Neuronal stem cell (in vitro differentiated cells): Measurements from ENCODE around the gene PCSK1N.

ENCODE experiments used
- DNase-seq: peaks from one replicate; pipeline ENCODE4 v3.0.0-alpha.2; 2013; ENCODE audit warnings: low spot score
- H2AFZ ChIP-seq: one replicate; pipeline ENCODE4 v1.6.1; 2013; ENCODE audit warnings: mild to moderate bottlenecking, low read length, inconsistent platforms
- H2AK5ac ChIP-seq: 2 replicates; pipeline ENCODE4 v1.6.1; 2013; ENCODE audit warnings: low read depth, mild to moderate bottlenecking, inconsistent platforms, low read length, moderate library complexity, mixed read lengths
- H2BK120ac ChIP-seq: 2 replicates; pipeline ENCODE4 v1.6.1; 2013; ENCODE audit warnings: low read depth, mild to moderate bottlenecking, inconsistent platforms, low read length, moderate library complexity, mixed read lengths
- H2BK12ac ChIP-seq: one replicate; pipeline ENCODE4 v1.6.1; 2013; ENCODE audit warnings: low read length, inconsistent platforms
- H2BK15ac ChIP-seq: 2 replicates; pipeline ENCODE4 v1.6.1; 2013; ENCODE audit warnings: mild to moderate bottlenecking, low read length, inconsistent platforms, mixed read lengths
- H2BK5ac ChIP-seq: one replicate; pipeline ENCODE4 v1.6.1; 2013; ENCODE audit warnings: inconsistent platforms, mild to moderate bottlenecking, low read length, moderate library complexity
- H3K14ac ChIP-seq: one replicate; pipeline ENCODE4 v1.6.1; 2013; ENCODE audit warnings: low read length, inconsistent platforms
- H3K18ac ChIP-seq: 2 replicates; pipeline ENCODE4 v1.6.1; 2013; ENCODE audit warnings: low read length, inconsistent platforms
- H3K23ac ChIP-seq: 2 replicates; pipeline ENCODE4 v1.6.1; 2013; ENCODE audit warnings: low read depth, mild to moderate bottlenecking, mixed read lengths, low read length, inconsistent platforms; ENCODE audit not compliant: poor library complexity
- H3K27ac ChIP-seq: replicated peaks from 3 replicates; pipeline ENCODE4 v1.5.1; 2013; ENCODE audit warnings: low read length, inconsistent platforms
- H3K27me3 ChIP-seq, 3 experiments: 2 replicates each; pipeline ENCODE4 v1.6.1; 2013; ENCODE audit warnings: low read length in 3 of 3, mild to moderate bottlenecking in 2 of 3, inconsistent platforms in 1 of 3, low read depth in 1 of 3, mixed read lengths in 1 of 3, moderate library complexity in 1 of 3; ENCODE audit not compliant: control insufficient read depth in 3 of 3, insufficient read depth in 3 of 3
- H3K36me3 ChIP-seq, 2 donors: replicated peaks in 1 of 2; 2 replicates each; pipeline ENCODE4 v1.6.1; 2013; ENCODE audit warnings: low read length in 2 of 2; ENCODE audit not compliant: control insufficient read depth in 2 of 2, insufficient read depth in 2 of 2
- H3K4ac ChIP-seq: 2 replicates; pipeline ENCODE4 v1.6.1; 2013; ENCODE audit warnings: inconsistent platforms, mild to moderate bottlenecking, low read length, moderate library complexity
- H3K4me1 ChIP-seq, 2 donors: 1 replicate in 1 of 2; 2 replicates in 1 of 2; pipeline ENCODE4 v1.6.1; 2013; ENCODE audit warnings: low read length in 2 of 2, low read depth in 1 of 2; ENCODE audit not compliant: control insufficient read depth in 2 of 2, insufficient read depth in 1 of 2
- H3K4me2 ChIP-seq: one replicate; pipeline ENCODE4 v1.6.1; 2013; ENCODE audit warnings: mild to moderate bottlenecking, low read length, inconsistent platforms; ENCODE audit not compliant: insufficient read depth, poor library complexity, severe bottlenecking
- H3K4me3 ChIP-seq, 2 donors: 2 replicates each; pipeline ENCODE4 v1.5.1; 2013; ENCODE audit warnings: low read length in 2 of 2, mild to moderate bottlenecking in 2 of 2, inconsistent platforms in 1 of 2, moderate library complexity in 1 of 2
- H3K79me1 ChIP-seq: one replicate; pipeline ENCODE4 v1.6.1; 2013; ENCODE audit warnings: low read depth, mild to moderate bottlenecking, inconsistent platforms, low read length, moderate library complexity
- H3K9ac ChIP-seq: one replicate; pipeline ENCODE4 v1.6.1; 2013; ENCODE audit warnings: mild to moderate bottlenecking, low read depth, low read length, inconsistent platforms; ENCODE audit not compliant: poor library complexity
- H3K9me3 ChIP-seq, 2 donors: replicated peaks in 1 of 2; 2 replicates each; pipeline versions ENCODE3 to v1.6.1; 2013; ENCODE audit warnings: low read length in 2 of 2, mild to moderate bottlenecking in 2 of 2, inconsistent platforms in 1 of 2, low read depth in 1 of 2, mixed read lengths in 1 of 2, moderate library complexity in 1 of 2; ENCODE audit not compliant: control insufficient read depth in 2 of 2, insufficient read depth in 1 of 2
- H4K8ac ChIP-seq: one replicate; pipeline ENCODE4 v1.6.1; 2013; ENCODE audit warnings: low read depth, mild to moderate bottlenecking, inconsistent platforms, low read length, moderate library complexity
- H4K91ac ChIP-seq: one replicate; pipeline ENCODE4 v1.6.1; 2013; ENCODE audit warnings: low read length, low read depth, mild to moderate bottlenecking, inconsistent platforms; ENCODE audit not compliant: poor library complexity
- WGBS, 2 donors: extraction: QIAGEN DNeasy Blood & Tissue Kit; methylation state at CpG; one replicate each; pipeline ENCODE4 v1.1.7; 2013; ENCODE audit warnings: missing lambda C conversion rate in 2 of 2, mixed read lengths in 1 of 2; ENCODE audit not compliant: insufficient read length in 2 of 2, insufficient replicate concordance in 1 of 2; ENCODE audit errors: extremely low coverage in 2 of 2; 5-methylcytosine and 5-hydroxymethylcytosine counted together

PCSK1N gene

GRCh38 chrX:48786341-48786800 is 49.0 kb downstream of the PCSK1N start, which contains the start of gene GATA1:
GATA1 (plus strand) TSS chrX:48786590; CDS start chrX:48791110, 4,520 bp downstream.
- H2AK5ac ChIP-seq = no peak within 1 kb of the TSS
- H3K27me3 ChIP-seq = peaks cover 0 to 15% (median 0%) of the 10 kb centered on the region in 3 experiments
- no peak within 1 kb of the TSS for H3K27ac ChIP-seq
- peaks cover 0 to 4% of the 10 kb centered on the region in 2 donors for H3K4me1 ChIP-seq
- H2BK120ac ChIP-seq = no peak within 1 kb of the TSS
- no peak within 1 kb of the TSS for H3K23ac ChIP-seq
- no CpG with 5 or more reads among the region's 7 CpGs for WGBS, 2 donors
- no peak within 1 kb of the TSS for H3K4me2 ChIP-seq
- DNase-seq = no peak
- no peak within 1 kb of the TSS for H3K14ac ChIP-seq
- H3K9me3 ChIP-seq = no peaks in the 10 kb centered on the region
- no peak within 1 kb of the TSS for H2BK5ac ChIP-seq
- no peaks in the 10 kb centered on the region for H3K36me3 ChIP-seq
- H2AFZ ChIP-seq = no peak within 1 kb of the TSS
- no peak within 1 kb of the TSS for H3K4me3 ChIP-seq
- no peaks in the 10 kb centered on the region for H3K79me1 ChIP-seq
- no peak within 1 kb of the TSS for H2BK15ac ChIP-seq
- no peak within 1 kb of the TSS for H2BK12ac ChIP-seq
- no peak within 1 kb of the TSS for H4K91ac ChIP-seq
- H3K4ac ChIP-seq = no peak within 1 kb of the TSS
- no peak within 1 kb of the TSS for H3K18ac ChIP-seq
- H4K8ac ChIP-seq = no peak within 1 kb of the TSS
- no peak within 1 kb of the TSS for H3K9ac ChIP-seq

GRCh38 chrX:48785540-48786214 is 49.7 kb downstream of the PCSK1N start:
- Histone ChIP-seq H3K79me1 (no peaks in the 10 kb centered on the region), H4K8ac (no peak overlapping the region), H2BK5ac (no peak overlapping the region), H4K91ac (no peak overlapping the region), H3K27me3 (peaks cover 0 to 15% (median 0%) of the 10 kb centered on the region in 3 experiments), H3K9me3 (no peaks in the 10 kb centered on the region), H3K4ac (no peak overlapping the region), H3K9ac (no peak overlapping the region), H3K4me1 (no peaks in the 10 kb centered on the region), H2AK5ac (no peak overlapping the region), H3K23ac (no peak overlapping the region), H2BK120ac (no peak overlapping the region), H3K14ac (no peak overlapping the region), H3K27ac (no peak overlapping the region), H3K36me3 (no peaks in the 10 kb centered on the region), H2BK12ac (no peak overlapping the region), H3K4me3 (no peak overlapping the region), H2AFZ (no peak overlapping the region), H3K4me2 (no peak overlapping the region), H3K18ac (no peak overlapping the region), H2BK15ac (no peak overlapping the region)
- DNase-seq = no peak
- no CpG with 5 or more reads among the region's 16 CpGs for WGBS, 2 donors

- no peaks in the 10 kb centered on the region for H3K36me3 ChIP-seq
- H3K27ac ChIP-seq = no peak overlapping the region
- H3K27me3 ChIP-seq = peaks cover 0 to 15% (median 0%) of the 10 kb centered on the region in 3 experiments
- no peak overlapping the region for H3K23ac ChIP-seq
- no peak overlapping the region for H3K18ac ChIP-seq
- peak overlapping the region; percentile 6 for H4K8ac ChIP-seq
- DNase-seq = no peak
- H3K9me3 ChIP-seq = no peaks in the 10 kb centered on the region
- H3K14ac ChIP-seq = no peak overlapping the region
- no peak overlapping the region for H2BK15ac ChIP-seq
- H3K4me1 ChIP-seq = no peaks in the 10 kb centered on the region
- H2BK120ac ChIP-seq = no peak overlapping the region
- no peak overlapping the region for H3K4me3 ChIP-seq
- H3K9ac ChIP-seq = no peak overlapping the region
- WGBS, 2 donors = no CpG with 5 or more reads among the region's 1 CpG
- no peak overlapping the region for H3K4ac ChIP-seq
- H2AFZ ChIP-seq = no peak overlapping the region
- H2AK5ac ChIP-seq = no peak overlapping the region
- H3K4me2 ChIP-seq = no peak overlapping the region
- H3K79me1 ChIP-seq = no peaks in the 10 kb centered on the region
- H2BK12ac ChIP-seq = no peak overlapping the region
- H4K91ac ChIP-seq = no peak overlapping the region
- no peak overlapping the region for H2BK5ac ChIP-seq
Measured at GRCh38 chrX:48785186-48785539, 50.2 kb downstream of the PCSK1N start.

- Histone ChIP-seq H2BK5ac (no peak overlapping the region), H3K4me2 (no peak overlapping the region), H3K14ac (no peak overlapping the region), H3K9ac (no peak overlapping the region), H3K4me1 (no peaks in the 10 kb centered on the region), H3K27me3 (peaks cover 0 to 15% (median 0%) of the 10 kb centered on the region in 3 experiments), H2BK15ac (no peak overlapping the region), H3K9me3 (no peaks in the 10 kb centered on the region), H2BK12ac (no peak overlapping the region), H3K18ac (no peak overlapping the region), H2AFZ (no peak overlapping the region), H3K4me3 (no peak overlapping the region), H3K79me1 (no peaks in the 10 kb centered on the region), H2BK120ac (no peak overlapping the region), H3K36me3 (no peaks in the 10 kb centered on the region), H2AK5ac (no peak overlapping the region), H3K27ac (no peak overlapping the region), H4K91ac (no peak overlapping the region), H4K8ac (no peak overlapping the region), H3K23ac (no peak overlapping the region), H3K4ac (no peak overlapping the region)
- DNase-seq = no peak
- no CpG with 5 or more reads among the region's 3 CpGs for WGBS, 2 donors
Measured at GRCh38 chrX:48784726-48785125, 50.7 kb downstream of the PCSK1N start.
